Breast epithelium (tissue), 3 donors: ENCODE results near the gene SORL1.

ENCODE experiments used
- POLR2AphosphoS5 ChIP-seq, 3 donors: sonication (generic); formaldehyde crosslinking; IDR thresholded peaks; one replicate each; pipeline ENCODE4 v1.6.1; 2017; ENCODE audit warnings: antibody characterized with exemption in 3 of 3
- TF ChIP-seq, protein P1 (sequence below), 3 donors: fragments of 450-650 bp; IDR thresholded peaks; one replicate each; pipeline ENCODE4 v1.5.1; 2016 to 2017; ENCODE audit warnings: antibody characterized with exemption in 3 of 3, mild to moderate bottlenecking in 3 of 3, moderate library complexity in 3 of 3

DNA sequence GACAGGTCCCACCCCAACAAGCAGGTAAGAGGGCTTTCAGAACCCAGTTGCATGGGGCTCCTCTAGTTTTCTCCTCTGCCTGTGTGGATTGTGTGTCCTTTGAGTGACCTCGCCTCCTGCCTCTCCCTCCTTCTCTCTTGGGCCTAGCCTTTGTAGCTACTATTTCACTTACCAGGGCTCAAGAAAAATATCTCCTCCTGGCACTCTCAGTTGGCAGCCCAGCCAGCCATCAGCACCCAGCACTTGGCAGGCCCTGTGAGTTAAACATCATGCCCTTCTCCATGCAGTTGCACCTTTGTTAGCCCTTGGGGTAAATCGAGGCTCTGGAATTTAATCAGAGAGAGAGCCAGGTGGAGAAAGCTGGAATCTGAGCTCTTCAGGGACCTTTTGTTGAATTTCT lies 36.1 kb downstream of the SORL1 start:
- TF ChIP-seq, protein P1, sequence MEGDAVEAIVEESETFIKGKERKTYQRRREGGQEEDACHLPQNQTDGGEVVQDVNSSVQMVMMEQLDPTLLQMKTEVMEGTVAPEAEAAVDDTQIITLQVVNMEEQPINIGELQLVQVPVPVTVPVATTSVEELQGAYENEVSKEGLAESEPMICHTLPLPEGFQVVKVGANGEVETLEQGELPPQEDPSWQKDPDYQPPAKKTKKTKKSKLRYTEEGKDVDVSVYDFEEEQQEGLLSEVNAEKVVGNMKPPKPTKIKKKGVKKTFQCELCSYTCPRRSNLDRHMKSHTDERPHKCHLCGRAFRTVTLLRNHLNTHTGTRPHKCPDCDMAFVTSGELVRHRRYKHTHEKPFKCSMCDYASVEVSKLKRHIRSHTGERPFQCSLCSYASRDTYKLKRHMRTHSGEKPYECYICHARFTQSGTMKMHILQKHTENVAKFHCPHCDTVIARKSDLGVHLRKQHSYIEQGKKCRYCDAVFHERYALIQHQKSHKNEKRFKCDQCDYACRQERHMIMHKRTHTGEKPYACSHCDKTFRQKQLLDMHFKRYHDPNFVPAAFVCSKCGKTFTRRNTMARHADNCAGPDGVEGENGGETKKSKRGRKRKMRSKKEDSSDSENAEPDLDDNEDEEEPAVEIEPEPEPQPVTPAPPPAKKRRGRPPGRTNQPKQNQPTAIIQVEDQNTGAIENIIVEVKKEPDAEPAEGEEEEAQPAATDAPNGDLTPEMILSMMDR (IDR thresholded peaks at IDR 0.05), result no peak
- TF ChIP-seq POLR2AphosphoS5 (IDR thresholded peaks at IDR 0.05), result no peak
